T-helper 2 cell treated with Interferon-gamma antibody and Interleukin-4, amounts not matched to agents 5 μg/mL and 100 μg/mL, for 36 hours (primary cell): Measurements from ENCODE around the gene PFDN6.

ENCODE experiments used
- DNase-seq: peaks from one replicate; pipeline ENCODE4 v3.0.0; 2021; ENCODE audit warnings: low spot score
- H3K27ac Mint-ChIP-seq: one replicate; pipeline ENCODE4 v1.8.0; 2021; ENCODE audit warnings: mild to moderate bottlenecking, mixed read lengths
- H3K27me3 Mint-ChIP-seq: one replicate; pipeline ENCODE4 v1.8.0; 2021; ENCODE audit warnings: low read depth, mixed read lengths
- H3K36me3 Mint-ChIP-seq: one replicate; pipeline ENCODE4 v1.8.0; 2021; ENCODE audit warnings: low read depth, mixed read lengths
- H3K4me1 Mint-ChIP-seq: one replicate; pipeline ENCODE4 v1.8.0; 2021; ENCODE audit warnings: low read depth, mixed read lengths
- H3K4me3 Mint-ChIP-seq: one replicate; pipeline ENCODE4 v1.8.0; 2022; ENCODE audit warnings: mild to moderate bottlenecking, moderate library complexity, mixed read lengths
- H3K9me3 Mint-ChIP-seq: one replicate; pipeline ENCODE4 v1.8.0; 2021; ENCODE audit warnings: mixed read lengths

PFDN6 gene

DNA sequence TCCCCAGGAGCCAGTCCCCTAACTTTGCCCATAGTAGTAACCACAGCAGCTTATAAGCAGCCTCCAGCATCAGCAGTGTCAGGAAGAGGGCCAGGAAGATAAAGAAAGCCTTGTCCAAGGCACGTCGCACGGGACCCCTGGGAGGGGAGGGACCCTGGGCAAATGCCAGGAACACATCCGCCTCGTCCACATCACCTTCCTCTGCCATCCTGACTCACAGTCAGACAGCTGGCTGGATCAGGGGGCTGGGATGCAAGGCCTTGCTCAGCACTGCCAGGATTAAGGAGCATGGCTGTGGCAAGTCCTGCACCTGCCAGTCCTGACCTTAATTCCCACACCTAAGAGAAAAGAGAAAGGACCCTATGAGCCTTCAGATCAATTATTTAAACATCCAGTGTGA lies 39.7 kb downstream of the PFDN6 start:
- no peaks in the 10 kb centered on the region for H3K36me3 Mint-ChIP-seq
- no peak for DNase-seq
- H3K27ac Mint-ChIP-seq: no peak overlapping the region
- peaks cover 3% of the 10 kb centered on the region for H3K4me1 Mint-ChIP-seq
- H3K4me3 Mint-ChIP-seq: no peak overlapping the region
- H3K9me3 Mint-ChIP-seq: no peaks in the 10 kb centered on the region
- H3K27me3 Mint-ChIP-seq: no peaks in the 10 kb centered on the region

DNA sequence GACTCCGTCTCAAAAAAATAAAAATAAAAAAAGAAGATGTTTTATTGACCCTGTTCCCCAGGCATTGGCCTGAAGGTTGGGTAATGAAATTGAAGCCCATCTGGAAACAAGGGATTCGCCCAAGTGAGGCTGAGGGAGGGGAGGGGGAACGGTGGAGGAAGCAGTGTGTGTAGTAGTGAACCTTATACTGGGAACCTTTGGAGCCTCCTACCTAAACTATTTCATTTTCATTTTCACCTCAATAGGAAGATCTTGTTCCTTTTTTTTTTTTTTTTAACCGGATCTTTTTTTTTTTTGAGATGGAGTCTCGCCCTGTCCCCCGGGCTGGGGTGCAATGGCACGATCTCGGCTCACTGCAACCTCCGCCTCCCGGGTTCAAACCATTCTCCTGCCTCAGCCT lies 41.3 kb downstream of the PFDN6 start:
- Mint-ChIP-seq H3K27me3 (no peaks in the 10 kb centered on the region), H3K36me3 (no peaks in the 10 kb centered on the region), H3K4me1 (peaks cover 4% of the 10 kb centered on the region), H3K9me3 (no peaks in the 10 kb centered on the region), H3K4me3 (no peak overlapping the region), H3K27ac (no peak overlapping the region)
- no peak for DNase-seq

DNA sequence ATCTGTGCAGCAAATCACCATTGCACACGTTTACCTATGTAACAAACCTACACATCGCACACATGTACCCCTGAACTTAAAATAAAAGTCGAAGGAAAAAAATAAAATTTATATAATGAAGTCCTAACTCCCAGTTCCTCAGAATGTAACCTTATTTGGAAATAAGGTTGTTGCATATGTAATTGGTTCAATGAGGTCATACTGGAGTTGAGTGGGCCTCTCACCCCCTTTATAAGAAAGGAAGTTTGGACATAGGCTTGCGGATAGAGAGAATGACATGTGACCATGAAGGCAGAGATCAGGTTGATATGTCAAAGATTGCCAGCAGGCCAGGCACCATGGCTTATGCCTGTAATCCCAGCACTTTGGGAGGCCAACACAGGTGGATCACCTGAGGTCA lies 44.3 kb downstream of the PFDN6 start:
- H3K27ac Mint-ChIP-seq: no peak overlapping the region
- no peak for DNase-seq
- no peaks in the 10 kb centered on the region for H3K36me3 Mint-ChIP-seq
- H3K9me3 Mint-ChIP-seq: no peaks in the 10 kb centered on the region
- H3K4me1 Mint-ChIP-seq: peaks cover 4% of the 10 kb centered on the region
- H3K4me3 Mint-ChIP-seq: no peak overlapping the region
- H3K27me3 Mint-ChIP-seq: no peaks in the 10 kb centered on the region

DNA sequence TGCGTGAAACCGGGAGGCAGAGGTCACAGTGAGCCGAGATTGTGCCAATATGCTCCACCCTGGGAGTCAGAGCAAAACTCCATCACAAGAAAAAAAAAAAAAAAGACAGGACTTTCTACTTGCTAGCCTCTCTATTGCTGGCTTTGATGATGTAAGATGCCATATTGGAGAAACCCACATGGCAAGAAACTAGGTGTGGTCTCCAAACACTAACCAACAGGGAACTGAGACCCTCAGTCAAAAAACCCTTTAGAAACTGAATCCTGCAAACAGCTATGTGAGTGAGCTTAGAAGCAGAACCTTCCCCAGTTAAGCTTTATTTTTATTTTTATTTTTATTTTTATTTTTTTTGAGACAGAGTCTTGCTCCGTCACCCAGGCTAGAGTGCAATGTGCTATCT lies 46.5 kb downstream of the PFDN6 start:
- Mint-ChIP-seq H3K36me3 (no peaks in the 10 kb centered on the region), H3K4me1 (peaks cover 7% of the 10 kb centered on the region), H3K27ac (no peak overlapping the region), H3K9me3 (no peaks in the 10 kb centered on the region), H3K4me3 (no peak overlapping the region), H3K27me3 (no peaks in the 10 kb centered on the region)
- DNase-seq: no peak

DNA sequence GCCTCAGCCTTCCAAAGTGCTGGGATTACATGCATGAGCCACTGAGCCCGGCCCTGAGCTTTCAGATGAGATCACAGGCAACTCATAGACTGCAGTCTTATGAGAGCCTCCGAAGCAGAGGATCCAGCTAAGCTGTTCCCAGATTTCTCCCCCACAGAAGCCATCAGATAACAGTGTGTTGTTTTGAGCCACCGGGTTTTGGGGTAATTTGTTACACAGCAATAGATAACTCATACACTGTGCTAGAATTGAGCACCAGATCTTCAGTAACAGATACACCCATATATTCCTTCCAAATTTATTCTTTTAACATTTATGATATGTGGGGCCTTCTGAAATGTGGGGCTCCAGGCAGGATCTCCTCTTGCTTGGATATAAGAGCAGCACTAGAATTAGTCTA lies 47.1 kb downstream of the PFDN6 start:
- no peaks in the 10 kb centered on the region for H3K9me3 Mint-ChIP-seq
- H3K4me1 Mint-ChIP-seq: peaks cover 7% of the 10 kb centered on the region
- H3K36me3 Mint-ChIP-seq: no peaks in the 10 kb centered on the region
- H3K27me3 Mint-ChIP-seq: no peaks in the 10 kb centered on the region
- DNase-seq: no peak
- no peak overlapping the region for H3K27ac Mint-ChIP-seq
- H3K4me3 Mint-ChIP-seq: no peak overlapping the region

DNA sequence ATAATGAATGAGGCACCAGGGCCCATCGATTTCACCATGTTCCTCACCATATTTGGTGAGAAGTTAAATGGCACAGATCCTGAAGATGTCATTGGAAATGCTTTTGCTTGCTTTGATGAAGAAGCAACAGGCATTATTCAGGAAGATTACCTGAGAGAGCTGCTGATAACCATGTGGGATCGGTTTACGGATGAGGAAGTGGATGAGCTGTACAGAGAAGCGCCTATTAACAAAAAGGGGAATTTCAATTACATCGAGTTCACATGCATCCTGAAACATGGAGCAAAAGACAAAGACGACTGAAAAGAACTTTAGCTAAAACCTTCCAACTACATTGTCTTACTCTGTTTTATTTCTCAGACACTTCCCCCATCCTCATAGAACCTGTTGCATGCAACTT lies 49.8 kb downstream of the PFDN6 start:
- Mint-ChIP-seq H3K4me3 (no peak overlapping the region), H3K9me3 (no peaks in the 10 kb centered on the region), H3K27ac (no peak overlapping the region), H3K36me3 (no peaks in the 10 kb centered on the region), H3K4me1 (peaks cover 15% of the 10 kb centered on the region), H3K27me3 (no peaks in the 10 kb centered on the region)
- DNase-seq: no peak
